OCI-LY1 (cell line): ENCODE results near the gene PLEKHO1.

ENCODE experiments used
- H2AFZ ChIP-seq: fragments of 200-600 bp; sonication (generic), shearing (Covaris generic); 2 replicates; pipeline ENCODE4 v1.6.0; 2014; ENCODE audit warnings: antibody characterized with exemption, mild to moderate bottlenecking, low read length
- H3F3A ChIP-seq: fragments of 200-600 bp; sonication (generic), shearing (Covaris generic); 2 replicates; pipeline ENCODE4 v1.6.0; 2014; ENCODE audit warnings: mild to moderate bottlenecking, antibody characterized with exemption, low read length, moderate library complexity; ENCODE audit not compliant: insufficient read depth
- H3K27ac ChIP-seq: fragments of 200-600 bp; sonication (generic); 2 replicates; pipeline ENCODE4 v1.5.1; 2014; ENCODE audit warnings: low read length, mixed run types, mild to moderate bottlenecking, low read depth; ENCODE audit not compliant: poor library complexity, severe bottlenecking
- H3K27me3 ChIP-seq: fragments of 200-600 bp; sonication (generic); 2 replicates; pipeline ENCODE4 v1.6.0; 2014; ENCODE audit warnings: antibody characterized with exemption, mild to moderate bottlenecking, low read length, moderate library complexity; ENCODE audit not compliant: insufficient read depth
- H3K36me3 ChIP-seq: fragments of 200-600 bp; sonication (generic); 2 replicates; pipeline ENCODE4 v1.6.1; 2014; ENCODE audit warnings: mild to moderate bottlenecking, antibody characterized with exemption, low read length, moderate library complexity, mixed read lengths; ENCODE audit not compliant: insufficient read depth
- H3K4me1 ChIP-seq: fragments of 200-600 bp; sonication (generic); 2 replicates; pipeline ENCODE4 v1.5.1; 2014; ENCODE audit warnings: mild to moderate bottlenecking, low read length, moderate library complexity; ENCODE audit not compliant: insufficient read depth, severe bottlenecking
- H3K4me2 ChIP-seq: fragments of 200-600 bp; sonication (generic), shearing (Covaris generic); 2 replicates; pipeline ENCODE4 v1.6.1; 2014; ENCODE audit warnings: low read length
- H3K4me3 ChIP-seq: fragments of 200-600 bp; sonication (generic); 2 replicates; pipeline ENCODE4 v1.5.1; 2014; ENCODE audit warnings: low read length, low read depth, mild to moderate bottlenecking, mixed read lengths; ENCODE audit not compliant: poor library complexity, severe bottlenecking
- H3K79me2 ChIP-seq: fragments of 200-600 bp; shearing (Covaris generic); 2 replicates; pipeline ENCODE4 v1.6.1; 2016; ENCODE audit warnings: mixed run types, low read length, mixed read lengths; ENCODE audit not compliant: insufficient read depth
- H3K9ac ChIP-seq: fragments of 200-600 bp; sonication (generic), shearing (Covaris generic); 2 replicates; pipeline ENCODE4 v1.6.1; 2014; ENCODE audit warnings: mild to moderate bottlenecking, low read length, mixed read lengths
- H3K9me2 ChIP-seq: fragments of 200-600 bp; sonication (generic), shearing (Covaris generic); 2 replicates; pipeline ENCODE4 v1.6.1; 2014; ENCODE audit warnings: low read depth, mild to moderate bottlenecking, low read length, mixed read lengths
- H3K9me3 ChIP-seq: fragments of 200-600 bp; shearing (Covaris generic); 2 replicates; pipeline ENCODE4 v1.6.1; 2014; ENCODE audit warnings: low read length, mixed read lengths
- H4K20me1 ChIP-seq: fragments of 200-600 bp; sonication (generic), shearing (Covaris generic); 2 replicates; pipeline ENCODE4 v1.6.0; 2016; ENCODE audit warnings: mild to moderate bottlenecking, low read length; ENCODE audit not compliant: insufficient read depth
- CTCF ChIP-seq: fragments of 200-600 bp; sonication (generic), shearing (Covaris generic); IDR thresholded peaks from 2 replicates; pipeline ENCODE4 v1.5.1; 2017; ENCODE audit warnings: mild to moderate bottlenecking, antibody characterized with exemption, low read length, moderate library complexity, mixed read lengths
- EZH2 ChIP-seq: fragments of 200-600 bp; sonication (generic), shearing (Covaris generic); IDR thresholded peaks from 2 replicates; pipeline ENCODE4 v1.8.0; 2017; ENCODE audit warnings: borderline replicate concordance, mixed run types, mild to moderate bottlenecking, antibody characterized with exemption, low read length, moderate library complexity, mixed read lengths

Gene PLEKHO1

GRCh38 chr1:150162582-150162861 is 12.8 kb downstream of the PLEKHO1 start:
- Histone ChIP-seq H3K4me2 (peak overlapping the region; percentile 4; the same call in 1 of the 2 replicates), H3K27ac (peak overlapping the region; percentile 86), H3K4me3 (no peak overlapping the region), H3K9me2 (no peaks in the 10 kb centered on the region), H3F3A (no peaks in the 10 kb centered on the region), H3K9ac (peak overlapping the region; percentile 18; the same call in 1 of the 2 replicates), H3K27me3 (no peaks in the 10 kb centered on the region), H3K9me3 (no peaks in the 10 kb centered on the region), H3K4me1 (peaks cover 56% of the 10 kb centered on the region), H2AFZ (no peak overlapping the region), H3K79me2 (no peaks in the 10 kb centered on the region), H4K20me1 (no peaks in the 10 kb centered on the region), H3K36me3 (peaks cover 4% of the 10 kb centered on the region; the same call in 1 of the 2 replicates)
- no peak for TF ChIP-seq CTCF
- TF ChIP-seq EZH2, result no peak

- Histone ChIP-seq H3F3A (no peaks in the 10 kb centered on the region), H3K36me3 (no peaks in the 10 kb centered on the region), H3K4me2 (peak overlapping the region; percentile 4; the same call in 1 of the 2 replicates), H3K4me3 (no peak overlapping the region), H3K9me2 (no peaks in the 10 kb centered on the region), H3K27me3 (no peaks in the 10 kb centered on the region), H3K79me2 (no peaks in the 10 kb centered on the region), H3K9ac (peak overlapping the region; percentile 18; the same call in 1 of the 2 replicates), H3K9me3 (no peaks in the 10 kb centered on the region), H3K4me1 (peaks cover 56% of the 10 kb centered on the region), H4K20me1 (no peaks in the 10 kb centered on the region), H3K27ac (peak overlapping the region; percentile 86), H2AFZ (no peak overlapping the region)
- no peak for TF ChIP-seq EZH2
- no peak for TF ChIP-seq CTCF
These were observed 13.4 kb downstream of the PLEKHO1 start for GRCh38 chr1:150162862-150163706.

GRCh38 chr1:150164224-150164623 is 14.5 kb downstream of the PLEKHO1 start:
- Histone ChIP-seq H3K27me3 (no peaks in the 10 kb centered on the region), H3F3A (no peaks in the 10 kb centered on the region), H3K9me2 (no peaks in the 10 kb centered on the region), H2AFZ (no peak overlapping the region), H3K79me2 (no peaks in the 10 kb centered on the region), H3K4me2 (no peak overlapping the region), H3K4me3 (no peak overlapping the region), H3K9me3 (no peaks in the 10 kb centered on the region), H3K9ac (no peak overlapping the region), H4K20me1 (no peaks in the 10 kb centered on the region), H3K36me3 (no peaks in the 10 kb centered on the region), H3K4me1 (peaks cover 53% of the 10 kb centered on the region), H3K27ac (no peak overlapping the region)
- no peak for TF ChIP-seq EZH2
- no peak for TF ChIP-seq CTCF
